Effector CD8-positive, alpha-beta T cell (primary cell): ENCODE data around the gene OMP.
A peak's percentile ranks its signal among the peaks of the same experiment; 100 is the strongest.

Experiments used
- DNase-seq: peaks from one replicate; lab custom pipeline; 2025; lab: John Stamatoyannopoulos, UW

OMP gene

DNA sequence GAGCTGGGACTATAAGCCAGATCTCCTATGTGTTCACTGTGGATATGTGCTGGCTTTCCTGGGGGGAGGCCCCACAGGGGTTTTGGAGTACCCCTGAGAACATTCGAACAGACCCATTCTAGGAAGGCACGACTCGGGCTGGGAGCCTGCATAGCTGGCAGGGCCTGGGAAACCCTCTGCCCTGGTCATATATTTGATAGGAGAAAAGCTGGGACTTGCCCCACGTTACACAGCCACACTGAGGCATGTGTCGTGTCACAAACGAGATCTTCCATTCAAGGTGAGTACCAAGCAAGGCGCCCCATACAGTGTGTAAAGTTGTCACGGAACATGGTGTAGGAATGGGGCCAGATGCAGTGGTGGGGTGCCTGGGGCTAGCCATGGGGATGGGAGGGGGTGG is 36.6 kb downstream of the OMP start:
- DNase-seq, result no peak

- DNase-seq, result no peak
These were observed 37.7 kb downstream of the OMP start for GRCh38 chr11:77140231-77140851.

GRCh38 chr11:77141034-77141433 is 38.4 kb downstream of the OMP start:
- no peak for DNase-seq

DNA sequence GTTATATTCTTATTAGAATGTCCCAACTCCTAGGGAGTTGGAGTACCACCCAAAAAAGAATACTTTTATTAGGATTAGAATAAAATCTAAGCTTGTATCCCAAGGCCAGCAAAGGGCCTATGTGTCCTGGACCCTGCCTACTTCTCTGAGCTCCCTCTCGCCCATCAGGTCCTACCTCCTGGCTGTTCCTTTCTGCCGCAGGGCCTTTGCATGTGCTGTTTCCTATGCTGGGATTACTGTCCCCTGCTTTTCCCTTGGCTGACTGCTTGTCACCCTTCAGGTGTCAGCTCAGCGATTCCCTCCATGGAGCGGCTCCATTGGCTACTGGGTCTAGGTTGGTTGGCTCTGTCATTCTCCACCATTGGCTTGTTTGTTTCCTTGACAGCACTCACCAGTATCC is 38.8 kb downstream of the OMP start:
- no peak for DNase-seq

- no peak for DNase-seq
These were observed 39.7 kb downstream of the OMP start for GRCh38 chr11:77142091-77142975.

DNA sequence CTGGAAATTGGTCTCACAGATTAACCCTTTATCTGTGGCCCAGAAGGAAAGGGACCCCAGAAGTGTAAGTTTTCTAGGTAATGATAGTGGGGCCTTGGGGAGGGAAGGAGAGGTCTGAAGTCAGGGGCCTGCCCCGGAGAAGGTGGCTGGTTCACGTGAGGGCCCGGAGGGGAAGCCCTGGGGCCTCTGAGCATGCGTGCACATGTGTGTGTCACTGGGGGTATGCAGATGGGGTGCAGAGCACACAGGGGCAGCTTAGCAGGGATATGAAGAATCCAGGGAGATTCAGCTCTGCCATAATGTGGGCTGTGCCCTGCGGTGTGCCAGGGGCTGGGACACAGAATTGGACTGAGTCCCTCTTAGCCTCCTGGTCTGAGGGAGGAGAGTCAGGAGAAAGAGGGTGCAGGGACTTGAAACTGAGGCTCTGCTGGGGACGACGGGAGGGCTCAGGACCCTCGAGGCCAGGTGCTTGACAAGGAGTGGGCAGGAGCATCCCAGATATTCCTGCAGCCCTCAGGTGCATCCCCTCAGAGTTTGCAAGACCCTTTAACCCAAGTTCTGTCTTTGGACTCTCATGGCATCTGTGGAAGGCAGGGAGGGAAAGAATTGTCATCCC is 40.9 kb downstream of the OMP start:
- DNase-seq, result no peak

GRCh38 chr11:77144196-77144856 is 41.7 kb downstream of the OMP start:
- DNase-seq, result no peak

GRCh38 chr11:77144857-77145428 is 42.3 kb downstream of the OMP start:
- no peak for DNase-seq

DNA sequence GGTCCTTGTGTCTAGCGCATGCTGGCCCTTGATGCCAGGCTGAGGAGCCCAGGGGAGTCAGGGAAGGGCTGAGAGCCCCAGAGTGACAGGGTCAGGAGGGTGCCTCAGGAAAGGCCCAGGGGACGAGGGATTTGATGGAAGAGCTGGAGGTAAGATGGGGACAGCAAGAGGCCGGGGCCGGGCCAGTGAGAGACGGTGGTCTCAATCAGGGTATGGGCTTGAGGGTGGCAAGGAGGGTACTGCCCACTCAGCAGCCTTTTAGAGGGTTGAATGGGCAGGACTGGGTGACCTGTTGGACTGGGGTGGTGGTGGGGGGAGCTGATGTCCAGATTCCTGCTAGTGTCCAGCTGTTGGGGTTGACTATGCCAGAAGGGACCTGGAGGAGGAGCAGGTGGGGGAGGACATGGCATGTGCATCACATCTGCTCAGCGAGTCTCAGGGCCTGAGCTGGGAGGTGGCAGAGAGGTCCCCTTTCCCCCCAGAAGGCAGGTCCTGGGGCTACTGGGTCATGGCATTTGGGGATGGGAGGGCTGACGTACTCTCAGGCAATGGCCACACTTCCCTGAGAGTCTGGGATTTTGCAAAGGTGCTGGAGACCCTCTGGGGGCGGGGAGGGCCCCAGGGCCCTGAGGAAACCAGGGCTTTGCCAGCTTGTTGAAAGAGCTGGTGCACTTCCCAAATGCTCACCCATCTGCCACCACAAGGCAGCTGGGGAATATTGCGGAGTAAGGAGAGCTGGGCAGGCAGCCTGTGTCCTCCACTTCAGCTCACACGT is 43.8 kb downstream of the OMP start:
- no peak for DNase-seq

DNA sequence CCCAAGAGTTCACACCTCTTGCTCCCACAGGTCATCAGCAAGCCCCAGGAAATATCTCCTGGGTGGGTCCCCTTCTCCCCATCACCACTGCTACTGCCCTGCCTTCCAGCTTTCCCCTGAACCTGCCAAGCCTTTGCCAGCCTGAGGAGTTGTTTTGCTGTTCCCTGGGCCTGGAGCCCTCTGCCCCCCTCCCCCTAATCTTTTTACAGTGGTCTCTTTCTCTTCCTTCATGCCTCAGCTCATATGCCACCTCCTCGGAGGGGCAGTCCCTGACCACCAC is 44.3 kb downstream of the OMP start:
- no peak for DNase-seq

- peak; percentile 43 for DNase-seq
These were observed 45.2 kb downstream of the OMP start for GRCh38 chr11:77147668-77148321.

- DNase-seq, result no peak
These were observed 46.5 kb downstream of the OMP start for GRCh38 chr11:77148963-77149715.

DNA sequence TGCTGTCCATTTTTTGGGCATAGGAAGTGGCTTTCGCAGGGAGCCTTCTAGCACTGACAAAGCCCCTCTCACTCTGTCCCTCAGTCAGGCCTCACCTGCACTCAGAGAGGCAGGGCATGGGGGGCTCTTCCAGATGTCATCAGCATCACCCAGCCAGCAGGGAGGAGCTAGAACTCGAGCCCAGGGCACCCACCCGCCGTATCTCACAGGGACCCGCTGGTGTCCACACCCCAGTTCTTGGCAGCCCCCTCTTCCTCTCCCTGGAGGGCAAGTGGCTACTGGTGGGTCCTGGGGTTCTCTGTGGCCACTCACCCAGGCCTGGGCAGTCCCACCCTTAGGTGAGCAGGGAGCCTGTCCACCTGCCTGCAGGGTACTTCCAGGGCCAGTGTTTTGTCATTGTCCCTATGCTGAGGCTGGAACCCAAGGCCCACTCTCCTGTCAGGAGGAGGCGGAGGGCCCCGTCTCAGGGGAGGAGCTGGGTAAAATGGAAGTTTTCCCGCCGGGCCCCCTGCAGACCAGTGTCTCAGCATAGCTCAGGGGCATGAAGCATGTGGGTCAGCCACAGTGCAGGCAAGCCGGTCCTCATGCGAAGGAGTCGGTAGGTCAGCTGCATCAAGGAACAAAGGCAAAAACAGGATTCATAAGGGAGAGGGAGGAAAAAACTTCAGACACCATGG is 47.2 kb downstream of the OMP start:
- DNase-seq, result no peak

DNA sequence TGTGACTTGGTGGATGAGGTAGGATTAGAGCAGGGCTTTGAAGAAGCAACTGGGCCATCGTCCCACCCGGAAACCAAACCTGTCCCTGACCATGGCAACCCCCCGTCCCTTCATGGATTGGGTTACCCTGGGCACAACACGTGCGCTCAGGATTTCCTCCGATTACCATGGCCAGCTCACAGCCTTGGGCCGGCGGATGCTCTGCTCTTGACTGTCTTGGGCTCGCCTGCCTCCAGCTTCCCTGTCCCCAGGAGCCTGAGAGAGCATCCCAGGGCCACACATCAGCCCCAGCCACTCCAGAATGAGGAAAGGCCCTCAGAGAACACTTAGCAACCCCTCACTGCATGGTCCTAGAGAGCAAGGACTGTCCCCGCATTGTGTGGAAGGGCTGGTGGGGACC is 48.2 kb downstream of the OMP start:
- DNase-seq, result no peak

DNA sequence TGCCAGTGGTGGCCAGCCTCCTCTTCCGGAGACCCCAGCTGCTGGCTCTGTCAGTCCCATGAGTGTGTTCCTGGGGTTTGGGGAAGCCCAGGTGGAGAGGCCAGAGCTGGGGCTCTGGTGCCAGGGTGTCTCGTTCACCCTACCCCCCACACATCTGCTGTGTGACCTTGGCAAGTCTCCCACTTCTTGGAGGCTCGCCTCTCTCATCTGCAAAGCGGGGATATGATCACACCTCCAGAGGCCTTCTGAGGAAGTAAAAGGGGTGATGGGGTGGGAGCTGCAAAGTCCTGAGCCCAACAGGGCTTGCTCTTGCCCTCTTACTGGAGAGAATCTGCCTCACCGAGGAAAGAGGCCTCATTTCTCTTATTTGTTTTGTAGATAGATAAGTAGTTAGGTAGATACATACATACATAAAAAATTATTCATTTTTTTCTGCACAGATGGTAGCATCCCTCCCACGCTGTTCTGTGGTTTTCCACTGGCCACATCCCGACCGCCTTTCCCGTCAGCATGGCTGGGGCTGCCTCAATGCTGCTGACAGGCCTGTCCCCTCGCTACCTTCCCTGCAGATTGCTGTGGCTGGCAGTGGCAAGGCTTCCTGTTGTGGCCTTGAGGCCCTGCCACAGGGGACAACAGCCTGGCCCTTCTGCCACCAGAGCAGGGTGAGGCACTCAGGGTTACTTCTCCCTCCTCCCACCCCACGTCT is 49.3 kb downstream of the OMP start:
- no peak for DNase-seq

- DNase-seq, result no peak
These were observed 50.2 kb downstream of the OMP start for GRCh38 chr11:77152846-77153245.
